Measurements from ENCODE around the gene TCHP.

Gene TCHP

GRCh38 chr12:109868182-109869051 is 31.7 kb upstream of the TCHP start:
- peaks cover 0 to 30% (median 7%) of the 10 kb centered on the region in 4 donors for H3K4me1 ChIP-seq
- H3K9me3 ChIP-seq: no peaks in the 10 kb centered on the region
- no peak overlapping the region for H3K4me3 ChIP-seq
- H3K27me3 ChIP-seq: no peaks in the 10 kb centered on the region
- no peak for TF ChIP-seq CTCF (IDR thresholded peaks at IDR 0.05)
- peaks cover 0 to 12% (median 9%) of the 10 kb centered on the region in 3 donors for H3K36me3 ChIP-seq
- no peak for DNase-seq
- no peak overlapping the region for H3K27ac ChIP-seq
- intact Hi-C loops (cut with DNase I; ENCODE audit: low total_unique reads): no loop called here

- Histone ChIP-seq H3K4me1 (peaks cover 0 to 27% (median 0%) of the 10 kb centered on the region in 4 donors), H3K36me3 (peaks cover 0 to 12% (median 9%) of the 10 kb centered on the region in 3 donors), H3K4me3 (no peak overlapping the region), H3K27ac (no peak overlapping the region), H3K27me3 (no peaks in the 10 kb centered on the region), H3K9me3 (no peaks in the 10 kb centered on the region)
- intact Hi-C loops (cut with DNase I; ENCODE audit: low total_unique reads): loop anchor here (10.0 kb wide), 1 partner anchor 276 kb away; no protein-coding TSS in a partner anchor
- TF ChIP-seq CTCF (IDR thresholded peaks at IDR 0.05): no peak
- DNase-seq: no peak
Measured at GRCh38 chr12:109870648-109871047, 29.4 kb upstream of the TCHP start.

- Histone ChIP-seq H3K27me3 (no peaks in the 10 kb centered on the region), H3K27ac (no peak overlapping the region), H3K9me3 (no peaks in the 10 kb centered on the region), H3K4me3 (no peak overlapping the region), H3K4me1 (peaks cover 0 to 31% (median 0%) of the 10 kb centered on the region in 4 donors), H3K36me3 (peaks cover 0 to 12% (median 9%) of the 10 kb centered on the region in 3 donors)
- DNase-seq: no peak
- TF ChIP-seq CTCF (IDR thresholded peaks at IDR 0.05): no peak
- intact Hi-C loops (cut with DNase I; ENCODE audit: low total_unique reads): loop anchor here (10.0 kb wide), 1 partner anchor 277 kb away; no protein-coding TSS in a partner anchor
Measured at GRCh38 chr12:109871668-109872314, 28.3 kb upstream of the TCHP start.

- peaks cover 0 to 12% (median 9%) of the 10 kb centered on the region in 3 donors for H3K36me3 ChIP-seq
- H3K4me1 ChIP-seq: peaks cover 0 to 46% (median 8%) of the 10 kb centered on the region in 4 donors
- no peak for TF ChIP-seq CTCF (IDR thresholded peaks at IDR 0.05)
- DNase-seq: no peak
- H3K4me3 ChIP-seq: no peak overlapping the region
- no peaks in the 10 kb centered on the region for H3K27me3 ChIP-seq
- intact Hi-C loops (cut with DNase I; ENCODE audit: low total_unique reads): loop anchor here (2.0 to 10.0 kb wide), 2 partner anchors 63 to 279 kb away; no protein-coding TSS in a partner anchor
- no peak overlapping the region for H3K27ac ChIP-seq
- no peaks in the 10 kb centered on the region for H3K9me3 ChIP-seq
Measured at GRCh38 chr12:109873653-109874052, 26.4 kb upstream of the TCHP start.

- no peak for DNase-seq
- Histone ChIP-seq H3K9me3 (no peaks in the 10 kb centered on the region), H3K27me3 (no peaks in the 10 kb centered on the region), H3K4me1 (peaks cover 0 to 60% (median 19%) of the 10 kb centered on the region in 4 donors), H3K4me3 (no peak overlapping the region), H3K27ac (no peak overlapping the region), H3K36me3 (peaks cover 0 to 12% (median 9%) of the 10 kb centered on the region in 3 donors)
- intact Hi-C loops (cut with DNase I; ENCODE audit: low total_unique reads): loop anchor here (2.0 to 10.0 kb wide), 2 partner anchors 65 to 281 kb away; no protein-coding TSS in a partner anchor
- no peak for TF ChIP-seq CTCF (IDR thresholded peaks at IDR 0.05)
Measured at GRCh38 chr12:109875572-109876131, 24.4 kb upstream of the TCHP start.
